ENCODE results near the gene GYS2.
A peak's percentile ranks its signal among the peaks of the same experiment; 100 is the strongest.

GYS2 gene

DNA sequence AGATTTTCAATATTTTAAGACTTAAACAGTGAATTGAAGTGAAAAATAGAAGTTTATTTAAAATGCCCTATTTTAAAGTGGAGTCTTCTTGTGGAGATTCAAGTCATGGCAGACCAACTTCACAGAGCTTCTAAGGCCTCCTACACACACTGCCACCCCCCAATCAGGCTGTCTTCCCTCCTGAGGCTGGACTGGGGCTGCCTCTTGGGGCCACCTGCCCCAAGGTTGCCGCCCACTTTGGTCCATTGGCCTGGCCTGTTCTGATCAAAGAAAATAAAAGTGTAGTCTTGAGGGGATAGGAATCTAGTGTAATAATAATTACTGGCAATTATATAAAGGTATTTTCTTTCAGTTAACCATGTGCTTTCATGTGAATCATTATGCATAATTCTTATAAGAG is 101.8 kb downstream of the GYS2 start:
- DNase-seq (ENCODE audit: low spot score), result no peak

DNA sequence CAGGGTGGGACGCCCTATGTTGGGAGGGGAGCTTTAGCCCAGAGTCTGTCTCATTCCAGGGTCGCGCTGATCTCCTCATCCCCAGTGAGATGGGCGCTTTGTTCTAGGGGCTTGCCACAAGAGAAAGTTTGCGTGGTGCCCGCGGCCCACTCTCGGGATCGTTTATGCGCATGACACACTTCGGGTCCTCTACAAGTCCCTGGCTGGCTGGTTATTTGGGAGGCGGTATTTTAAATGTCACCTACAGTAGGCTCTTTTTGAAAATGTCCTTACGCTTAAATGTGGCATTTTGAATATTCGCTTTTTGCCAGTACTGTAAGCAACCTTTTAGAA is 102.5 kb downstream of the GYS2 start:
- DNase-seq (ENCODE audit: low spot score), result peak; percentile 55

DNA sequence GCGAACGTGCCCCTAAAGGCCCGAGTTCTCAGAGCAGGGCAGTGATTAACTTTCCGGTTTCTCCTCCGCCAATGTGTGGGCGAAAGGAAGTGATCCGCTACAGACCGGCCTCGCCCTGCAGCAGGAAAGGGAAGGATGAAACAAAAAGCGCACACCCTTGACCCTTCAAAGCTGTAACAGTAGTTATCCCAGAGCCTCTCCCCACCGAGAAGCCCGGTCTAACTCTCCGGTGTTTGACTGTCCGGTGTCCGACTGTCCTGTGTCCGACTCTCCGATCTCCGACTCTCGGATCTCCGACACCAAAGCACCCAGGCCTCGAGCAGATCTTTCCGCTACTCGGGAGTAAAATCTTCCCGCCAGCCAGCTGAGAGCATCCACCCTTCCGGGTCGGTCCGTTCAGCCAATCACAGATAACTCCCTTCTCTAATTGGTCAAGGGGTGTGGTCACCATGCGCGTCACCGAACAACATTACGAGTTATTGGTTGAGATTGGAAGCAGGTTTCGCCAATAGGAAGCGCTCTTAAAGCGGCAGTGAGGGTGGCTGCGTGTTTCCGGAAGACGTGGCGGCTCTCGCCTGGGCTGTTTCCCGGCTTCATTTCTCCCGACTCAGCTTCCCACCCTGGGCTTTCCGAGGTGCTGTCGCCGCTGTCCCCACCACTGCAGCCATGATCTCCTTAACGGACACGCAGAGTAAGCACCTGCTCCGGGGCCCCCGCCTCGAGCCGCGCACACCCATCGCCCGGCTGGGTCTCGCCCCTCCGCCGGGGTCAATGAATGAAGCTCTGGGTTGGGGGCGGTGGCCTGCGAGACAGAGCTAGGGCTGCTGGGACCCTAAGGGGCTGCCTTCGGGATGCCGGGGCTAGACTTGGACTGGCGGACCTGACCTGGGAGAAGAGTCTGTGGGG is 103.1 kb downstream of the GYS2 start, which contains the start of the genes GOLT1B and RECQL:
Gene GOLT1B, plus strand, starts transcription at position 532 of the 906 bp plus-strand sequence. Its CDS starts 135 bp downstream, at position 667.
Gene RECQL, minus strand, starts transcription at position 378 of the 906 bp plus-strand sequence. CDS start 2,065 bp downstream, outside the sequence.
- DNase-seq (ENCODE audit: low spot score), result peak; percentile 98

DNA sequence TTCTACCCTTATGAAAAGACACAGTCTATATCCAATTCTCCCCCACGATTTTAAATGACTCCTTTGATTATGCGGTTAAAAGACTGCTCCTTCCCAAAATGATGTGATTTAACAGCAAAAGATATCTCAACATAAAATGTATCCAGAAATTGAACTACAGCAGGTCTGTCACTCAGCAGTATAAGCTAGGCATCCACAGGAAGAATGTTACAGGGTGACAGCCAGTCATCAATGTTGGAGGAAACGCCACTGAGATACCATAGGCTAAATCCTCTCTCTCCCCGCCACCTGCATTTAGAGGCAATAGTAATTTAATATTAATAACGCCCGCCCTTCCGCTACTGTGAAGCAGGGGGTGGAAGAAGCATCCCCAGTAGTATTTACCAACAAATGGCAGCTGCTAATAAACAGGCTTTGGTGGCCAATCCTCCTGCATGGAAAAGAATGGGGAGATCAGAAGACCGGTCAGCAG is 103.8 kb downstream of the GYS2 start:
- no peak for DNase-seq (ENCODE audit: low spot score)

DNA sequence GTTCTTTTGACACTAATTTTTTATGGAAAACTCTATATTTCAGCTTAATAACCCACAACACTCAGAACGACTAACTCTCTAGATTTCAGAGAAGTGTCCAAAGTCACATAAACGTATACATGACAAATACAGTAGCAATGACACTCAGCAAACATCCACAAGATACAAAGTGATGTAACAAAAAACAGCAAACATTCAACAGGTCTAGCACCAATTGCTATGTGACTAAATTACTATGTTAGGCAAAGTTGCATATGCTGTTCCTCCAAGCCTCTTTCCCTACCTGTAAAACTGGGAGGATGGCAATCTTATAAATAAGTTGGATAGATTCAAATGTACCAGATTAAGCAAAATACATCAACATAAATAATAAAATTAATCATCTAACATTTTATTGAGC is 104.9 kb downstream of the GYS2 start:
- no peak for DNase-seq (ENCODE audit: low spot score)
